ENCODE data around the gene PPEF1.
A peak's percentile ranks its signal among the peaks of the same experiment; 100 is the strongest.

PPEF1 gene

DNA sequence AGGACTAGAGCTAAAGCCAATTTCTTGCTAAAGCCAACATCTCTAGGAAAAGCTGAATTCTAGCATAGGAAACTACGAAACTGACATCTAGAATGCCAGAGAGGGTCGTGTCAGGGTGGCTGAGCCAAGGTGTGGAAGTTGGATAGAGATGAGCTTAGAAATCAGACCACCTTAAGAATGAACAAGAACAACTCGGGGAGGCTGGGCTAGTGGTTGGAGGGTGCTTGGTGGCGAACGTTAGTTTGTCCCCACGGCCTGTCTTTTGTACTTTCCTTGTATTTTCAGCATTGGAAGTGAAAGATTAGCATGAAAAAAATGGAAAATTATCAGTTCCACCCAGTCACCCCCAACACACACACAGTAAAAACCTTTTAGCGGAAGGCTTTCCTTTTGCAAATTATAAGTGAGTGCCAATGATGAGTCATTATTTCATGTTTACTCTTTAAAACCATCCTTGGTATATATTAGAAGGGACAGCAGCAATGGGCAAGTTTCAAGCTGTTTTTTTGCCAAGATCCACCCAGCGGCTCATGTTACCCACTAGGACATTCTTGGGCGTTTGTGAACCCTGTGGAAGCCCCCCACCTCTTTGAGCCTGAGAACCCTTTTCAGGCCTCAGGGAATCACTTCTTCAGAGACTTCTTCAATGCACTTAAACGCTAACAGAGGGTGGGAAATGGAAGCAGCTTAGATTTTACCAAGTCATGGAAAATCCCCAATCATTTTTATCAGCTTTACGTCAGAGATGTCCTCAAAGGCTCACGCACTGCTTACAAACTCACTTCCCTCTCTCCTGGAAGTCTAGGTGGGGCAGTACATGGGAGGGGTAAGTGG lies 4.9 kb upstream of the PPEF1 start:
- FAIRE-seq (no peak), DNase-seq (ENCODE audit: insufficient read length, low spot score) (no peak)
- TF ChIP-seq CTCF (IDR thresholded peaks at IDR 0.05; ENCODE audit: insufficient read depth, missing control alignments): no peak

GRCh38 chrX:18709833-18710232 lies 2.4 kb downstream of the PPEF1 start:
- FAIRE-seq (peak; percentile 51), DNase-seq (ENCODE audit: insufficient read length, low spot score) (no peak)
- no peak for TF ChIP-seq CTCF (IDR thresholded peaks at IDR 0.05; ENCODE audit: insufficient read depth, missing control alignments)

- FAIRE-seq (no peak), DNase-seq (ENCODE audit: insufficient read length, low spot score) (no peak)
- TF ChIP-seq CTCF (IDR thresholded peaks at IDR 0.05; ENCODE audit: insufficient read depth, missing control alignments): no peak
Measured at GRCh38 chrX:18714910-18715309, 7.5 kb downstream of the PPEF1 start.

GRCh38 chrX:18719852-18720251 lies 12.4 kb downstream of the PPEF1 start:
- no peak for TF ChIP-seq CTCF (IDR thresholded peaks at IDR 0.05; ENCODE audit: insufficient read depth, missing control alignments)
- no peak for DNase-seq (ENCODE audit: insufficient read length, low spot score)
- FAIRE-seq: no peak

- FAIRE-seq (peak; percentile 35), DNase-seq (ENCODE audit: insufficient read length, low spot score) (no peak)
- TF ChIP-seq CTCF (IDR thresholded peaks at IDR 0.05; ENCODE audit: insufficient read depth, missing control alignments): no peak
Measured at GRCh38 chrX:18721683-18722499, 14.4 kb downstream of the PPEF1 start.

DNA sequence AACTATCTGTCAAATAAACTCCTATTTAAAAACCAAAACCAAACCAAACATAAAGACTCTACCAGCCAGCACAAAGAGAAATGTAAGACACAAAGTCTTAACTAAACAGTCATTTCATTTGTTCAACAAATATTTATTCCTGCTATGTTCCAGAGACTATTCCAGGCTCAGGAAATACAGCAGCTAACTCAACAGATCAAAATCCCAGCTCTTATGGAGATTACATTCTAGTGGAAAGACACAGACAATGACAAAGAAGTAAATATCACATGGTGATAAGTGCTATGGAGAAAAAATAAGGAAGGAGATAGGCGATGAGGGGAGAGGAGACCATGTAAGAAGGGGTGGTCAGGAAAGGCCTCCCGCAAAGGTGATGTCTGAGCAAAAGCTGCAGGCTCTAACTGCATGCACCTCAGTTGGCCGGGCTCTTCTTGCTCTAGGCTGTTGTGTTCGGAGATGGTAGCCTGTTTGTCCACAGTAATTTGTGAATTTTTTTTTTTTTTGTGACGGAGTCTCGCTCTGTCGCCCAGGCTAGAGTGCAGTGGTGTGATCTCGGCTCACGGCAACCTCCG lies 15.1 kb downstream of the PPEF1 start:
- TF ChIP-seq CTCF (IDR thresholded peaks at IDR 0.05; ENCODE audit: insufficient read depth, missing control alignments): no peak
- DNase-seq (ENCODE audit: insufficient read length, low spot score): no peak
- no peak for FAIRE-seq

Measured in D721Med (cell line).